ENCODE results near the gene LTBP3. TPM values are rescaled to one million over a fixed set of nuclear protein-coding genes. Genes with fewer than 3 reads are reported as not detected.
A peak's percentile ranks its signal among the peaks of the same experiment; 100 is the strongest.

Gene LTBP3
- total and polyA plus RNA-seq, 9 of the 15 experiments (the other 6 are each of a cell fraction or from before 2014, with no cell fraction given), result 0.06 to 20.5 (median 4.8) TPM

GRCh38 chr11:65590240-65590738 is 32.1 kb upstream of the LTBP3 start:
- no peak for FAIRE-seq
- POLR2A ChIA-PET, result interaction anchor here (0.6 to 2.4 kb wide), 8 partner anchors 12 to 208 kb away, joined by 3 to 6 read pairs (median 3); partner anchors contain the start of gene EHBP1L1
- H3K9me3 ChIP-seq (replicated peaks; ENCODE audit: control insufficient read depth, insufficient read depth, low read depth, low read length), result no peaks in the 10 kb centered on the region

More at GRCh38 chr11:65590240-65590738, 32.1 kb upstream of the LTBP3 start:
- ATAC-seq, result no peak
- H3K27me3 ChIP-seq (ENCODE audit: control insufficient read depth in 2 of 2, insufficient read depth in 2 of 2, low read length in 2 of 2), result no peaks in the 10 kb centered on the region
- H3K4me2 ChIP-seq (ENCODE audit: insufficient read depth, low read length), result no peak overlapping the region
- CTCF ChIA-PET (ENCODE audit: low intra/inter-chr PET ratio), result no interaction called here
- TF ChIP-seq MNT (conservative IDR thresholded peaks at IDR 0.05) (no peak), HEY1 (CRISPR knock-in tag; IDR thresholded peaks at IDR 0.05; ENCODE audit: borderline replicate concordance) (no peak), ZKSCAN8 (CRISPR knock-in tag; IDR thresholded peaks at IDR 0.05) (no peak), MIER1 (IDR thresholded peaks at IDR 0.05; ENCODE audit: low read depth) (no peak), BCOR (IDR thresholded peaks at IDR 0.05) (peak; percentile 67), HDAC8 (tag; IDR thresholded peaks at IDR 0.05) (no peak), NFIC (IDR thresholded peaks at IDR 0.05) (peak; percentile 73), SIN3B (IDR thresholded peaks at IDR 0.05; ENCODE audit: low read depth) (no peak), EWSR1 (IDR thresholded peaks at IDR 0.05; ENCODE audit: borderline replicate concordance, low read depth, partially characterized antibody) (no peak)
- DNase-seq (ENCODE audit: extremely low read depth in 1 of 4, low spot score in 3 of 4), result no peak
- 0 out of 2 replicates have a peak, but pooled peaks cover 4% of the 10 kb centered on the region for H4K20me1 ChIP-seq (replicated peaks; ENCODE audit: control insufficient read depth, insufficient read depth, low read length)
- WGBS (ENCODE audit: insufficient coverage, low coverage, missing lambda C conversion rate), result 80% methylated on average over 8 of the region's 8 CpGs
- intact Hi-C loops (cut with micrococcal nuclease), result no loop called here
- H3K9ac ChIP-seq (ENCODE audit: insufficient read depth in 1 of 2, low read depth in 2 of 2, low read length in 2 of 2), result peak overlapping the region in 1 of 2 experiments; percentile 82; a peak in 2 of 4 replicates
- no peak overlapping the region for H3K4me3 ChIP-seq
- peaks cover 54% of the 10 kb centered on the region; the same call in 2 of the 3 replicates for H3K36me3 ChIP-seq (ENCODE audit: control insufficient read depth, insufficient read depth, low read length)
- BruUV-seq (replicated peaks), result no TSS peak
- H3K27ac ChIP-seq (ENCODE audit: extremely low read depth, low read depth, low read length), result no peak overlapping the region
- H3K9me1 ChIP-seq (ENCODE audit: control insufficient read depth, insufficient read depth, low read length), result peaks cover 4% of the 10 kb centered on the region
- in situ Hi-C loops (cut with MboI), result no loop called here
- H3K4me1 ChIP-seq (replicated peaks in 1 of 2; ENCODE audit: control insufficient read depth in 2 of 2, insufficient read depth in 2 of 2, low read length in 2 of 2), result peaks cover 16 to 66% of the 10 kb centered on the region in 2 experiments
- H2AFZ ChIP-seq (ENCODE audit: low read depth, low read length), result no peak overlapping the region
- peaks cover 3% of the 10 kb centered on the region; the same call in 1 of the 3 replicates for H3K79me2 ChIP-seq (ENCODE audit: control insufficient read depth, insufficient read depth, low read length)
